T-helper 9 cell (primary cell): ENCODE results near the gene PTX3.

Source experiments
- DNase-seq: peaks from one replicate; pipeline ENCODE4 v3.0.0-alpha.2; 2020

The PTX3 gene

DNA sequence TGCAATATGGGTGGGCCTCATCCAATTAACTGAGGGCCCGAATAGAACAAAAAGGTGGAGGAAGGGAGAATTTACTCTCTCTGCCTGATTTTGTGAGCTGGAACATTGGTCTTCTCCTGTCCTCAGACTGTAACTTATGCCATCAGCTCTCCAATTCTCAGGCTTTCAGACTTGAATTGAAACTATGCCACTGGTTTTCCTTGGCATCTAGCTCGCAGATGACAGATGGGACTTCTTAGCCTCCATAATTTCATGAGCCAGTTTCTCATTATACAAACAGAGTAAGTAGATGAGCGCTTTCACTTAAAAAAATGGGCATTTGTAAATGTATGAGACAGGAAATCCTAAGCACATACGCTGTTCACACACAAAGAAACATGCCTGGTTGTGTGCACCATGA, 8.7 kb upstream of the PTX3 start:
- DNase-seq, result no peak

DNA sequence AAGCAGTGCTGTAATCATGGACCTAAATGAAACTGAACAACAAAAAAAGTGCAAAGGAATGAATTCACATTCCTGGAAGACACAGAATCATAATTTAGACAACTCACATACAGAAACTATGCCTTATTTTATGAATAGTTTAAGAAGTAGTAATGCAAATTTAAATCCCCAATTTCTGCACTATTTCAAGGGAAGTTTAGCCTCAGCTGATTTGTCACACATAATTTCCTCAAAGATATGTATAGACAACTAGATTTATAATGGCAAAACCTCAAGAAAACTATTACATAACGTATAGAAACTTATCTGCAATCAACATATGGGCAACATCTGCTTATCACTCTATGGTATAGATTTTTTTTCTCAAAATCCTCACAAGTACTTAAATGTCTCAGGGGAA, 7.8 kb upstream of the PTX3 start:
- no peak for DNase-seq

DNA sequence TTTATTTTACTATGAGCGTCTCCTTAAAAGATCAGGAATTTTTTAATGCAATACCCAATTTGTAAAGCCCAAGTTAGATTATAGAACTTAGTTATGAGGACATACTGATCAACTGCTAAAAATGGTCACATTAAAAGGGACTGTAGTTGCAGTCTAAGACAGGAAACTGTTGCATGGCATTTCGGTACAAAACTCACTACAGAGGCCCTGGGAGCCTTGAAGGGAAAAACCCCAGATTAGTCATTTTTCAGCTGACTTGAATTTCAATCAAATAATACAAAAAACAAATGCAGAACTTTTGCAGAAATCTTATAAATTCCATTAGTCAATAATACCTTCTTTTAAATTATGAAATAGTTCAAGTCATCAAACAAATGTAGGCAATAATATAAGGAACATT, 6.9 kb upstream of the PTX3 start:
- no peak for DNase-seq

DNA sequence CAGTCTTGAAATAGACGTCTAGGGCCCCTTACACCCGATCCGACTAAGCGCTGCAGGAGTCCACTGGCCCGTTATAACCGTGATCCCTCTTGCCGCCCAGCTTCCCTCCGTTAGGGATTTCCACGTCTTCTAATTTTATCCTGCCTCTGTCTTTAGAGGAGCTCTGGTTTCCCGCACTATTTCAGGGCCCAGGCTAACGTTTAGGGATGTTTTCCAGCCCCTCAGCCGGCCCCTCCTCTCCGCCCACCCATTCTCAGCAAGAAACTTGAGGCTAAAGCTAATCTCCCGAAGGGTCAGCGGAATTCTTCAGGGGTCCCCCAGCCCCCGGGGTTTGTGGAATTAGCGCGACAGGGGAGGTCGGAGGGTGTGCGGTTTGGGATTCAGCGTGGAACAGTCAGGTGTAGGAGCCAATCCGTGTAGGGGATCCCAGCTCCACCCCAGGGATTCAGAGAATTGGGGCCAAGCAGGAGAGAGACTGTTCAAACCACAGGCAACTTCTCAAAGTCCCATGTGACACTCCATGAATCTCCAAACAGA, 1.6 kb downstream of the PTX3 start:
- DNase-seq, result no peak

DNA sequence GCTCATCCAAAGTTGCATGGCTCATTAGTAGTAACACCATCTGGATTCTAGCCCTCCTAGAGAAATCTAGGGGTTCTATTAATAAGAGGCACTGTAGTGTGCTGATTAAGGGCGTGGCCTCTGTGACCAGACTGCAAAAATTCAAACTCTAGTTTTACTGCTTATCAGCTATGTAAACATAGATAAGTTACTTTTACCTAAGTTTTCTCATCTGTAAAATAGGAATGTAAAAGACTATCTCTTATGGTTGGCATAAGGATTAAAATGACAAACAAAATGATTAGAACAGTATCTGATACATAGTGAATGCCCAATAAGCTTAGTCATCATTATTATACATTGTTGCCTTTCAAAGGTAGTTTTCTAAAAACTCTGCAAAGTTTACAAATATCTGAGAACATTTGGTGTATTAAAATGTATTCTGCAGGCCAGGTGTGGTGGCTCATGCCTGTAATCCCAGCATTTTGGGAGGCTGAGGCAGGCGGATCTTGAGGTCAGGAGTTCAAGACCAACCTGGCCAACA, 4.5 kb downstream of the PTX3 start:
- DNase-seq, result no peak

DNA sequence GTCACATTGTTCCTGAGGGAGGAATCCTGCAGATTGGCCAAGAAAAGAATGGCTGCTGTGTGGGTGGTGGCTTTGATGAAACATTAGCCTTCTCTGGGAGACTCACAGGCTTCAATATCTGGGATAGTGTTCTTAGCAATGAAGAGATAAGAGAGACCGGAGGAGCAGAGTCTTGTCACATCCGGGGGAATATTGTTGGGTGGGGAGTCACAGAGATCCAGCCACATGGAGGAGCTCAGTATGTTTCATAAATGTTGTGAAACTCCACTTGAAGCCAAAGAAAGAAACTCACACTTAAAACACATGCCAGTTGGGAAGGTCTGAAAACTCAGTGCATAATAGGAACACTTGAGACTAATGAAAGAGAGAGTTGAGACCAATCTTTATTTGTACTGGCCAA, 6.1 kb downstream of the PTX3 start:
- no peak for DNase-seq

DNA sequence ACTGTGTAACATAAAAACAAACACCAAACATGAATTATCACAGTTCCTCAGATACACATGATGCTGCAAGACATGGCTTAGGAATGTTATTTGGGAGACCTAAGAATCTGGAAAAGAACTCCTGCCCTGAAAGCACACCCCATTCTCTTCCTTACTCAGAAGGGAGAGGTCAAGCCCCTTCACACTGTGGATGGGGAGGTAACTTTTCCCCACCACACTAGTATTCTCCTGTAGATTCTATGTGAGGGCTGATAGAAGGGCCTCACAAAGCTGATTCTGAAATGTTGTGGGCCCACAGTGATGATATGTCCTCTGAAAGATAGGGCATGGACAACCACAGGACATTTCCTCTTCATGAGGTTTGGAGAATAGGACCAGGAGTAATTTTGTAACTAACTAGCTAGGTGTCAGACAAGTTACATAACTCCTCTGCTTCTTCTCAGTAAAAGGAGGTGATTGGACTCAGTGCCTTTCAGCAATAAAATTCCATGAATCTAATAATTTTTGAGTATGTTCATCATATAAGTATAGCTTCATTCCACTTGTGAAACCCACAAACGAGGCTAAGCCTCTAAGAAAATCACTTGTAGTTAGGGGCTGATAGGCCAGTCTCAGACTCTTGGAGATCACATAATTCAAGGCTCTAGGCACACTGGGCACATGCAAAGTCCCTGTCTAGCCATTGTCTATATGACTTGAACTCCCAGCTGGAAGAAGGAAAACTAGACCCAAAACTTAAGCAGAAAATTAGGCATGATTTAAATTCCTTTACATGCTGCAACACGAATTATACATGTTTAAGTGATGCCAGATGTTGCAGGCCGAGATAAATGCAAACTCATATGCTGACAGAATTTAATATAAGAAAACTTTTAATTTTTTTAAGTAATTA, 7.5 kb downstream of the PTX3 start:
- no peak for DNase-seq

DNA sequence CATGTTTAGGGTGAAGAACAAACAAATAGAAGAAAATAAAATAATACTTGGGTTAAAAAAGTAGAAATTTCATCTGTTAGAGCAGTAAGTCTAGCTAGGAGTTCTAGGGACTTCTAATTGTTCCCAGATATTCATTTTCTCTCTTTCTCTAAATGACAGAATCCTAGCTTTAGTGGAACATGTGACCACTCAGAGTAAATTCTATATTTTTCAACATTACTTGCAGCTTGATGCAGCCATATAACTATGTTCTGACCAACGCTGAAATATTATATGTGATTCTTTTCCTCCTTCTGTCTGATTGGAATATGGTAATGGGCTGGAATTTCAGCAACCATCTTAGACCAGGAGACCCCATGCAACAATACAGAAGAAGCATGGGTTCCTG, 8.1 kb downstream of the PTX3 start:
- no peak for DNase-seq

DNA sequence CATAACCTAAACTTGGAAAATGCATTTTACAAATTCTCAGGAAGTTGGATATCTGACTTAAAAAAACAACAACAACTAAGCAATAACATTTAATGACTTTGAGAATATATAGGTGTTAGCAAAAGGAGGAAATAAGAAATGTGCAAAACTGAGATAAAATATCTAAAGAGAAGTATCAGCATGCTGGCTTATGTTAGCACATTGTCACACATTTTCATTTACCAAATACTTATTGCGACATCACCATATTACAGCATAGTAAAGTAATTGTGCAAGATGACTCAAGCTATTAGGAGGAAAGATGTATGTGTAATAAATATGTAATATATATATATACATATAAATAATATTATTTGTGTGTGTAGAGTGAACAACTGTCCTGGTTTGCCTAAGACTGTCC, 9.2 kb downstream of the PTX3 start:
- no peak for DNase-seq

DNA sequence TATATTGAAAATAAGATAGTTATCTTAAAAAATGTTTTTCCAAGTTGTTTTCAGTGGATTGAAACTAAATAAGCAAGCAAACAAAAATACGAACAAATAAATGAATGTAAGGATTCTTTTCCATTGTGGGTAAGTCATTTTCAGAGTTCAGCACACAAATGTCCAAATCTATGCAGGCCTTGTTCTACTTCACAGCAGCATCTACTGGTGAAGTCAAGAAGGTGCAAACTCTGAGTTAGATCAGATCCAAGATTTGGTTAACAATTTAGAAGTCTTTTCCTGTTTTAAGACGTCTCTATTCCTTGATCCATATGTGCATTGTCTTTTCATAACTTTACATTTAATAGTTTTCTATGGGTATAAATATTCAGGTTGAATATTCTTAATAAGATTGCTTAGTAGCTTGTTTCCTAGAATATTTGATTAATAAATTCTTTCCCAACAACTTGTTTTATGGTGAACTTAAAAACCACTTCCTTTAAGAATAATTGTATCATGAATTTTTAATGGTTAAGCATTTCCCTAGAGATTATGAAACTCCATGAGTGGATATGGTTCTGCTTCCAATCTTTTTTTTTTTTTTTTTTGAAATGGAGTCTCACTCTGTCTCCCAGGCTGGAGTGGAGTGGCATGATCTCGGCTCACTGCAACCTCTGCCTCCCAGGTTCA, 10.5 kb downstream of the PTX3 start:
- DNase-seq, result no peak

DNA sequence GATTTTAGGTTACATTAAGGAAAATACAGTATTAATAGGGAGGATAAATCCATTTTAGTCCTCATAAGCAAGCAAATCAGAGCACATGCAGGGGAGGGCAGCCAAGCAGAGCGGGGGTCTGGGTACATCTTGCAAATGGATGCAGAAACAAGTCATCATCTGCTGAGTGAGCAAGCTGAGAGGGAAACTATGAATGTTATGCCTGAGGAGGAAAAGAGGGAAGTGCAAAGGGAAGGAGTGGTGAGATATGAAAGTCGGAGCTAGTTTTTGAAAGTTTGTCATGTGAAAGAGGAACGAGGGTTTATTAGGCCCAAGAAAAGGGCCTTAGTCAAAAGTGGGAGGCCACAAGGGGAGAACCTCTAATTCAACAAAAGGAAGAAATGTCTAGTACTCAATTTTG, 15.4 kb downstream of the PTX3 start:
- no peak for DNase-seq

DNA sequence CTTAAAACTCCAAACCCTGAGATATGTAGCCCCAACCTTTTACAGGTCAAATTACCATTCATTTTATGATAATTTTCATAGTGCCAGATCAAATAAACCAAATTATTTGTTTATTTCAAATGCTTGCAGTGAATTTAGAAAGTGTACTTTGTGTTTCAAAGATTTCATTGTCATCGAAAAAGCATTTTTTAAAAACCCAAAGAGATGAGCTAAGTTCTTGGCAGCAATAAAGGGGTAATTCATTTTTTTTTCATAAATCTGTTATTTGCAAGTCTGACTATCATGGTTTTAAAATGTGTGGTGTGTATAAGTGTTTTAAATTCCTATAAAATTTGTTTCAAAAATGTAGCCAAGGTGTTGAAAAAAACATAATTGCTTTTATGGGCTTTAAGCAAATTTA, 17.2 kb downstream of the PTX3 start:
- DNase-seq, result no peak

DNA sequence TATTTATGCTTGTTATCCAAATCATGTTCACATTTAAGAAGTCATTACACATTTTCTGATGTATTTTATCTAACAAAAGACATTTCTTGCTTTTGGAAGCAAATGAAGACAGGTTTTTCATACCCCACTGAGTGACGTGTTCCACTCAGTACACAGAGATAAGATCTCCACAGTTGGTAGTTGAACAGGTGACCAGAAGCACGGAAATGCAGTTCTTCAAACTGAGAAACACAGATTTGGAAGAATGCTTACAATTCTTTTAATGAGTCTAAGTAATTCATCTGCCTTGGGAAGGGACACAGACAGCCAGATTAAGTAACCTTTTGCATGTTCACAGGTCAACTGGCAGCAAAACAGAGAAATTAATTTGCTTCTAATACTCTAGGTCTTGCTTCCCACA, 23.1 kb downstream of the PTX3 start:
- no peak for DNase-seq

DNA sequence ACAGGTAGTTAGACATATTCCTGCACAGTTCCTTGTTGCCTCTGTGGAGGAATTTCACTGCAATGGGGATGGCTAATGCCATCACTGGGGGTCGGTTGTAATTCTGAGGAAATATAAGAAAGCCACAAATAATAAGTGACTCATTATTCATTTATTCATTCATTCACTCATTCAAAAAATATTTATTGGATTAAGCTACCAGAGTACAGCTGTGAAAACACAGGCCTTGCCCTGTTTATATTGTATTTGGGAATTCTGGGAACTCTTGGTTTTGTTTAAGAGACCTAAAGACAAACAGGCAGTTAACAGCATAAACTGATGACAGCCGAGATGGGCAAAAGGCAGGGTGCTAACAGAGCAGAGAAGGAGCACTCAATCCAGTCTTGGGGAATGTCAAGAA, 23.6 kb downstream of the PTX3 start:
- DNase-seq, result no peak

DNA sequence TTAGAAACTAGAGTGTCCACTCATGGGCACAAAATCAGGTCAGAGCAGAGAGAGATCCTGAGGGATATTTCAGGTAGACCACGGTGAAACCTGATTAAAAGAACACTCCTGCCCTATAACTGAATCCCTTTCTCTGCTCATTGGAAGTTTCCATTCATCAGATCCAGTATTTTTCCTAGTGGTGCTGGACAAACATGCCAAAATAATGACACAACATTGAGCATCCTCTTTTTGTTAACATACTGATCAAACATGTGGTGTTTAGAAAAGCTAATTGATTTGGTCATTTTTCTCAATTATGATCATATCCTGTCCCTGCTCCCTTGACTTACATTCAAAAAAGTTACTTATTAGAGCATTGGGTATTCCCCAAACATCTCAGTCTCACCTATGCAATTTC, 27.2 kb downstream of the PTX3 start:
- DNase-seq, result no peak

DNA sequence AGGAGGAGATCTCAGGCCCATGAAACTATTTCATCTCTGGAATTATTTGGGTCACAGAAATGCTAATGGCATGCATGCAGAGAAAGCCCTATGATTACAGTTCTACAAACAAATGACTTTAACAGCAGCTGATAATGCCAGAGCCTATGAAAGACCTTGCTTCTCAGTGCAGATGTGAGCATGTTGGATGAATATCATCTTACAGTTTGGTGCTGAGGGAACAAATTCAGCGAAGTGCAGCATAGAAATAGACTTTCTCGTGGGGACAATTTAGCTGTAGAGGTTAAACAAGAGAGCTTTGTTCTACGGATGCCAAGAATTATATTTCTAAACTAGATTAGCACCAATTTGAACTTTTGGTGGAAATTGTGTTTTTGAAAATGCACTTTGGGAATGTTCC, 27.7 kb downstream of the PTX3 start:
- no peak for DNase-seq

DNA sequence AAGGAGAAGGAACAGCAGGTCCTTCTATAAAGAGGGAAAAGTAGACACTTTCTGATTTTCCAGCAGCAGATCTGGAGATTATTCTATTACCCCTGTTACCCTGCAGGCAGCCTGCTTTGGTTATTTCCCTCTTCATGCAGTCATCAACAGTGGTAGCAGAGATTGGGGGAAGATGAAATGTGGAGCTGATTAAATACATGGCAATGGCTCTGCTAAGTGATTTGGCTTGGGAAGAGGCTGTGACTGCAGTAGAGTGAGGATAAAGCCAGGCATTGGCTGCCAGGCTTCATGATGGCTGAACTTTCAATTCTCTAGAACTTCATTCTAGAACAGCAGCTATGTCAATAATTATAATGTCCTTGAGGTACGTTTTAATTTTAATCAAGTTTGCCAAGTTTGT, 29.1 kb downstream of the PTX3 start:
- no peak for DNase-seq

DNA sequence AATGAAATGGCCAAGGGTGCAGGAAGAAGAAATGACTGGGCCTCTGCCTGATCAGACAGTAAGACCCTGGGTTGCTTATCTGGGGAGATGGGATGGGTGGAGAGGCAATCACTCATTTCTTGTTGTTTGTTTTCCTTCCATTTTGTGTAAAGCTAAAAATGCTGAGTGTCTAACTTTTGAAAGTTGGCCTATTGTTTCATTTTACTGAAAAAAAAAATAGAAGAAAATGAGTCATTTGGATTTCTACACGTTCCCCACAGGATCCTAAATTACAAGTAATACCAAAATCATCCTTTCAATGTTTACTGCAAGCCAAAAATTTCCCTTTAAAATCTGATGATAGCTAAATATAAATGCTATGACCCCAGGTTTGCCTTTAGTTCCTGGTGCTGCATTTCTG, 30.6 kb downstream of the PTX3 start:
- no peak for DNase-seq

DNA sequence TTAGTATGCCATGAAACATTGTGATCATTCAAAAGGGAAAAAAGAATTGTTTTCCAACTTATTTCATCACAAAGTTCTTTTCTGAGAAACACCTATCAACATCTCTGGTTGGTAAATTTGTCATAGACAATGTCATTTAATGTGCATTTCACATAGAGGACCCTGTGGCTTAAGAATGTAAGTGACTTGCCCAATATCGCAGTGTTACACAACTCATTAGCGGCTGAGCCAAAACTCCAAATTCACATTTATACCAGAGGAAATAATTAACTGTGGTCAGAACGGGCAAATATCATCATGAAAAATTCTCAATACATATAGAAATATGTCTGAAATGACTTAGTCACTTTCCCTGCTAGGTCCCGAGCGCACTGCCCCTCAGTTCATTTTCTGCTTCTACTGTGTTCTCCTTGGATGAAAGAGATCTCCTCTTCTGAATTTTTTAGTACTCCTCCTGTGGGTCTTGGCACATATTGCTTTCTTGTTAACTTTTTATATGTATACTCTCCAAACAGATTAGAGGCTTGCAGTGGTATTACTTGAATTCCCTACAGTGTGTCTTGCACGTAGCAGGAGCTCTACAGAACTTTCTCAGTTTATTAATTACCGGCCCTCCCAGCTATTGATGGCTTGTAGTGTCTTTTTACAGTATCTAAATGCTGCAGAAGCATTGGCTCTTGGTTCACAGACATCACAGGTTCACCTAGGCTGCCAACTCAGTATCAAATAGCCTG, 33.1 kb downstream of the PTX3 start:
- DNase-seq, result no peak

DNA sequence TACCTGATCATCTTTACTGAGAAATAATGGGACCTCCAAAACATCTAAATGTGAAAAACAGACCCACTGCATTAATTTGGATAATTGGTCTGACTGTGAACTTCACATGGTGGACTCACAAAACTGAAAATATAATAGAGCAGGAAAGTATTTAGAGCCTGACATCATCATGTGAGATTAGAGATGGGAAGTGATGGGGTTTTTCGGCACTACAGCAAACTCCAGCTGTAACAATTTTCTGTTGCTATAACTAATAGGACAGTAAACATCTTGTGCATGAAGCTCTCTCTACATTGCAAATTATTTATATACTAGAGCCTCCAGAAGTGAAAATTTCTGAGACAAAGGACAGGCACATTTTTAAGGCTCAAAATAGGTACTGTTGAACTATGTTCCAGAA, 34.4 kb downstream of the PTX3 start:
- DNase-seq, result no peak

DNA sequence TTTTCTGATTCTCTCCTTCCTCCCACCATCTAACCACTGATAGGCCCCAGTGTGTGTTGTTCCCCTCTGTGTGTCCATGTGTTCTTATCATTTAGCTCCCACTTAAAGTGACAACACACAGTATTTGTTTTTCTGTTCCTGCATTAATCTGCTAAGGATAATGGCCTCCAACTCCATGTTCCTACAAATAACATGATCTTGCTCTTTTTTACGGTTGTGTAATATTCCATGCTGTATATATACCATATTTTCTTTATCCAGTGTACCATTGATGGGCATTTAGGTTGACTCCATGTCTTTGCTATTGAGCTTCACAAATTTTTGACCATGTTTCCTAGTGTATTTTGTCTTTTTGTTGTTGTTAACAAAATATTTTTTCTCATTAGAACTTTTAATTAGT, 36.0 kb downstream of the PTX3 start:
- no peak for DNase-seq

DNA sequence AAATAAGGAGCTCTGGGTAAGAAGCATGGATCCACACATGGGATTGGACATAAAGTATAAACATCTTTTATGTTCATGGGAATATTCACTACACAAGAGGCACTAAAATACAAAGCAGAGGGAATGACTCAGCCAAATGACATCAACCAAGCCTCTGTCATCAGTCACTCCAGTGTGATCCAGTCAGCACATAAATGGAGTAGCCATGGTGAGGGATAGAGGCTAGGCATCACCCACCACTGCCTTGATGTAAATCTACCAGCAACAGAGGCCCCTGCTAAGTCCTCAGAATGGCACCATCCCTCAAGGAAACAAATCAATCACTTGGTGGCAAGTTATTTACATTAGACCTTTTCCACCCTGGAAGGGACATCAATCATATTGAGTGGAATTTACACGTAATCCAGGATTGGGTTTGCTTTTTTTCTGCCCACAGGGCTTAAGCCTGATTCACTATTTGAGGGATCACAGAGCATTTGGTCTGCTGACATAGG, 39.3 kb downstream of the PTX3 start:
- no peak for DNase-seq

DNA sequence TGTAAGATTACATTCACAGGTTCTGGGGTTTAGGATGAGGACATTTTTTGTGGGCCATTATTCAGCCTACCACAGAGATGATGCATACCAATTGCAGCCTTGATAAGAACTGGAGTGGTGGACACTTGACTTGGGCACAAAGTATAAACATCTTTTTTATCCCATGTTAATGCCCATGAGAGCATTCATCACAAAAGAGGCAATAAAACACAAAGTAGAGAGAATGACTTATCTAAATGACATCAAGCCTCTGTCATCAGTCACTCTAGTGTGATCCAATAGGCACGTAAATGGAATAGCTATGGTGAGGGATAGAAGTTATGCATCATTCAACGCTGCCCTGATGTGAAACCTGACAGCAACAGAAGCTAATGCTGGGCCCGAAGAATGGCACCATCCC, 40.8 kb downstream of the PTX3 start:
- DNase-seq, result no peak
